Ovary (tissue), 9 donors: ENCODE data around the gene GNG7. TPM values are rescaled to one million over a fixed set of nuclear protein-coding genes. Genes with fewer than 3 reads are reported as not detected.

Experiments used
- DNase-seq, 5 donors: peaks; one replicate each; pipeline ENCODE4 v3.0.0-alpha.2; 2019 to 2020
- H3K27ac ChIP-seq, 2 donors: fragments of 200-600 bp; one replicate each; pipeline versions ENCODE4 v1.5.1 to v1.8.0; 2019 to 2022
- H3K27me3 ChIP-seq: fragments of 200-600 bp; one replicate; pipeline ENCODE4 v1.8.0; 2022
- H3K36me3 ChIP-seq: fragments of 200-600 bp; sonication (generic); one replicate; pipeline ENCODE4 v1.5.1; 2019
- H3K4me1 ChIP-seq: one replicate; pipeline ENCODE4 v1.8.1; 2013; ENCODE audit warnings: mild to moderate bottlenecking, moderate library complexity; ENCODE audit not compliant: insufficient read depth
- H3K4me3 ChIP-seq: fragments of 200-600 bp; sonication (generic); one replicate; pipeline ENCODE4 v1.5.1; 2017
- H3K9me3 ChIP-seq, 2 donors: fragments of 200-600 bp in 1 of 2; sonication (generic) in 1 of 2; one replicate each; pipeline versions ENCODE4 v1.5.1 to v1.8.1; 2013 to 2019; ENCODE audit warnings: mild to moderate bottlenecking in 1 of 2, moderate library complexity in 1 of 2
- EP300 ChIP-seq: sonication (generic); formaldehyde crosslinking; IDR thresholded peaks from one replicate; pipeline ENCODE4 v1.6.1; 2017; ENCODE audit warnings: antibody characterized with exemption
- POLR2A ChIP-seq: fragments of 450-650 bp; IDR thresholded peaks from one replicate; pipeline ENCODE4 v1.6.1; 2017; ENCODE audit warnings: antibody characterized with exemption, mild to moderate bottlenecking, moderate library complexity
- WGBS, 3 donors: extraction: QIAGEN DNeasy Blood & Tissue Kit in 1 of 3; methylation state at CpG; one replicate each; pipeline versions ENCODE4 v1.1.5 to v1.1.7; 2013 to 2017; 5-methylcytosine and 5-hydroxymethylcytosine counted together
- intact Hi-C, 4 donors: fragments of 100-400 bp; cut with DNase I; formaldehyde crosslinking; loops; one replicate each; pipeline versions ENCODE4 v1.11.0 to v1.15.1; 2022 to 2023
- polyA plus RNA-seq, 2 donors: library from polyadenylated mRNA; stranded (reverse); fragments of 200-250 nt in 1 of 2; fragments of 350-450 nt in 1 of 2; fragmentation: Illumina TruSeq in 1 of 2; extraction: RNeasy Lipid Tissue Mini Kit (QIAGEN cat#74804) in 1 of 2; gene quantifications; one replicate each; pipeline ENCODE4 v1.2.3, GENCODE V29; 2013 to 2014
- total RNA-seq, 7 donors: library from RNA; depleted of rRNA in 2 of 7; stranded (reverse); fragments of >200 nt in 2 of 7; fragmentation: NEBNext Ultra II Directional in 3 of 7; extraction: Animal tissue kit (Norgen Biotek cat#: 25700) in 3 of 7; gene quantifications; one replicate each; pipeline versions ENCODE4 v1.1.0 to v1.2.4, GENCODE V29; 2016 to 2023
- TF ChIP-seq, protein P1 (sequence below), 3 donors: fragments of 450-650 bp in 2 of 3; fragments of 200-600 bp in 1 of 3; IDR thresholded peaks; one replicate each; pipeline versions ENCODE4 v1.5.1 to v1.8.0; 2016 to 2022; ENCODE audit warnings: antibody characterized with exemption in 3 of 3, mild to moderate bottlenecking in 1 of 3
- donor health status: DM: no; HTN: no; CAD: no; lungs with moderate emphysema.
- donor health status: DM: no; HTN: no; CAD: no.
- donor health status: Bipolar disorder and iron deficiency.
- donor health status: DM: yes; HTN: yes; CAD: no.
- donor health status: DM: no; HTN: no; CAD: no.
- donor health status: DM: yes; HTN: yes; CAD: no.

Gene GNG7
- total and polyA plus RNA-seq, 9 donors = 4.1 to 36.3 (median 15.1) TPM

DNA sequence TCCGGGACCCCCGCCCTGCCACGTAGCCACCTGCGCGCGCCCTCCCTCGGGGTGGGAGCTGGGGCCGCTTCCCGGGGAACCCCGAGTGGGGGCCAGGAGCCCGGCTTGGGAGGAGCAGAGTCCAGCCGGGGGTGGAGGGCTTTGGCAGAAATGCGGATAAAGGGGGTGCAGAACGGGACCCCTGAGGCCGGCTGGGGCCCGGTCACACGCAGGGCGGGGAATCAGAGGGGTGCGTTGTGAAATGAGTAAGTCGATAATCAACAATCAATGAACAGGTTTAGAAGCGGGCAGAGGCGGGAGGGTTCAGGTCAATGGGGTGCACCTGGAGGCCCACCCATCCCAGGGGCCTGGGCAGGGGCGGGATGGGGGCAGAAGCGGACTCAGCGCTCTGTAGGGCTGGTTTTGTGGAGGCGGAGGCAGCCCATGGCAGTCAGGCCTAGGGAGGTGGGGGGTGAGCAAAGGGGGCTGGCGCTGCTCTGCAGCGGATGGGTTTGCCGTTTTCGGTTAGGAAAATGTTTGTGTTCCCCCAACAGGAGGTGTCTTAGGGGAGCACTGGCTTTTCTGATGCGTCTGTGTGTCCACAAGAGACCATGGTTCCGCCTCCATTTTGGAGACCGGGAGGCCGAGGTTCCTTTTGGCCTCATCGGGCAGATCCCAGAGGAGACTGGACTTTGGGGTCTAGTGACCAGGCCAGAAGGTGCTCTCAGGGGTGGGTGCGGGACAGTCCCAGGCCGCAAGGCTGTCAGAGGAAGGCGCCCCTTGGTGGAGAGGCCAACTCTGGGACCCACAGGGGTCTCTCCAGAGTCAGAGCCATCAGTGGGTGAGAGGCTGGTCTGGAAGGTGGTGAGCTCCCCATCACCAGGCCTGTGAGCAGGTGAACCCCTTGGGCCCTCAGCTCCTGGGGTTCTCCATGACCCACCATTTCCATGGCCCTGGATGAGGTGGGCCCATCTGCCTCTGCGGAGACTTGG lies 19.4 kb upstream of the GNG7 start:
- no peaks in the 10 kb centered on the region for H3K27me3 ChIP-seq
- H3K27ac ChIP-seq = no peak overlapping the region

GRCh38 chr19:2720777-2721569 lies 18.5 kb upstream of the GNG7 start, which contains the start of gene DIRAS1:
TSS of gene DIRAS1 (minus strand) at chr19:2721372. CDS start at chr19:2717806, 3,566 bp downstream.
- no peaks in the 10 kb centered on the region for H3K36me3 ChIP-seq
- TF ChIP-seq POLR2A (no peak), EP300 (no peak)
- TF ChIP-seq, protein P1, sequence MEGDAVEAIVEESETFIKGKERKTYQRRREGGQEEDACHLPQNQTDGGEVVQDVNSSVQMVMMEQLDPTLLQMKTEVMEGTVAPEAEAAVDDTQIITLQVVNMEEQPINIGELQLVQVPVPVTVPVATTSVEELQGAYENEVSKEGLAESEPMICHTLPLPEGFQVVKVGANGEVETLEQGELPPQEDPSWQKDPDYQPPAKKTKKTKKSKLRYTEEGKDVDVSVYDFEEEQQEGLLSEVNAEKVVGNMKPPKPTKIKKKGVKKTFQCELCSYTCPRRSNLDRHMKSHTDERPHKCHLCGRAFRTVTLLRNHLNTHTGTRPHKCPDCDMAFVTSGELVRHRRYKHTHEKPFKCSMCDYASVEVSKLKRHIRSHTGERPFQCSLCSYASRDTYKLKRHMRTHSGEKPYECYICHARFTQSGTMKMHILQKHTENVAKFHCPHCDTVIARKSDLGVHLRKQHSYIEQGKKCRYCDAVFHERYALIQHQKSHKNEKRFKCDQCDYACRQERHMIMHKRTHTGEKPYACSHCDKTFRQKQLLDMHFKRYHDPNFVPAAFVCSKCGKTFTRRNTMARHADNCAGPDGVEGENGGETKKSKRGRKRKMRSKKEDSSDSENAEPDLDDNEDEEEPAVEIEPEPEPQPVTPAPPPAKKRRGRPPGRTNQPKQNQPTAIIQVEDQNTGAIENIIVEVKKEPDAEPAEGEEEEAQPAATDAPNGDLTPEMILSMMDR (IDR thresholded peaks at IDR 0.05) = no peak
- no peak within 1 kb of the TSS for H3K27ac ChIP-seq
- H3K4me3 ChIP-seq = peak within 1 kb of the TSS; percentile 39
- peak in 1 of 5 donors; percentile 51 for DNase-seq
- no peaks in the 10 kb centered on the region for H3K9me3 ChIP-seq
- 1 to 5% (median 3%) methylated on average over 13 to 92 of the region's 100 CpGs for WGBS, 3 donors
- peaks cover 14% of the 10 kb centered on the region for H3K4me1 ChIP-seq
- no peaks in the 10 kb centered on the region for H3K27me3 ChIP-seq
- intact Hi-C loops = loop anchor here in 1 of 4 donors (10.0 kb wide), 1 partner anchor 66 kb away; no protein-coding TSS in a partner anchor

More for the DNA sequence above, 19.4 kb upstream of the GNG7 start:
- Histone ChIP-seq H3K9me3 (no peaks in the 10 kb centered on the region), H3K4me1 (peaks cover 14% of the 10 kb centered on the region), H3K4me3 (peak overlapping the region; percentile 39), H3K36me3 (no peaks in the 10 kb centered on the region)
- WGBS, 3 donors = 31 to 42% (median 32%) methylated on average over 30 to 39 of the region's 39 CpGs
- TF ChIP-seq EP300 = no peak
- TF ChIP-seq, protein P1 (IDR thresholded peaks at IDR 0.05) = no peak
- no peak for TF ChIP-seq POLR2A
- intact Hi-C loops = loop anchor here in 1 of 4 donors (10.0 kb wide), 1 partner anchor 67 kb away; no protein-coding TSS in a partner anchor
- peak in 1 of 5 donors; percentile 47 for DNase-seq

- 15 to 21% (median 20%) methylated on average over 37 of the region's 37 CpGs for WGBS, 3 donors
- Histone ChIP-seq H3K4me1 (peaks cover 14% of the 10 kb centered on the region), H3K9me3 (no peaks in the 10 kb centered on the region), H3K27me3 (no peaks in the 10 kb centered on the region), H3K36me3 (no peaks in the 10 kb centered on the region), H3K27ac (no peak overlapping the region), H3K4me3 (peak overlapping the region; percentile 26)
- intact Hi-C loops = loop anchor here in 1 of 4 donors (10.0 kb wide), 1 partner anchor 65 kb away; no protein-coding TSS in a partner anchor
- peak in 1 of 5 donors; percentile 41 for DNase-seq
- TF ChIP-seq, protein P1 (IDR thresholded peaks at IDR 0.05) = no peak
- TF ChIP-seq POLR2A (no peak), EP300 (no peak)
Observed at GRCh38 chr19:2719920-2720776, 17.7 kb upstream of the GNG7 start.
